ENCODE results near the gene METTL15. TPM values are rescaled to one million over a fixed set of nuclear protein-coding genes. Genes with fewer than 3 reads are reported as not detected.

The METTL15 gene
- total and polyA plus RNA-seq, 2 of the 8 experiments (the other 6 are each of a cell fraction or from before 2014, with no cell fraction given), result 5.4 to 10.5 TPM

DNA sequence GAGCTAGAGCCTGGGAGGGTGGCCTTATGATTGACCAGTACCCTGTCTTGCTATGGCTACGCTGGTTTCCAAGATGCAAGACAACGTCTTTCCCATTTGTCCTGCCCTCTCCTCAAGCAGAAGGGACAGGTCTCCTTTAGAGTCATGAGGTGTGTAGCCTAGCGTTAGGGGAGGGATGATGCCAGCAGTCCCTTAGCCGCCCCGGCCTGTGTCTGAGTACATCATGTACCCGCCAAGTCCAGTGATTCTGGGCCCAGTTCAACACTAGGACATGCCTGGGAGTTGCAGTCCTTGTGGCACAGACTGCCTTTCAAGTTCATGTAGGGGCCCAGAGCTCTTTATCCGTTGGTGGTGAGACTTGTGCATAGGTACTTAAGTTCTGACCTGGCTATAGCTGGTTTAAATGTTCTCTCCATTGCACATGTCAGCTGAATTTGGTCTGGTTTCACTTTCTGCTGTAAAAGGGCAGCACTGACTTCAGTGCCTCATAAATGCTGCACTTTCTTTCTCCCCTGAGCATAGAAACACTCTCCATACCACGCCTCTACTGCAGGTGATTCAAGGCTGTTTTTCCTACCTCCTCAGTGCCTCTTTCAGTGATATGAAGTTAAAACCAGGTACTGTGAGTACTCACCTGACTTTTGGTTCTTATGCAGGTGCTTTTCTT, 151.1 kb downstream of the METTL15 start:
- Histone ChIP-seq H2BK15ac (ENCODE audit: low read length) (no peak overlapping the region), H2AK5ac (ENCODE audit: low read depth, low read length) (no peak overlapping the region), H3K4ac (replicated peaks; ENCODE audit: insufficient read length, low read depth, low read length) (no peak overlapping the region), H3K23ac (ENCODE audit: insufficient read length) (no peak overlapping the region), H2BK5ac (ENCODE audit: low read depth, low read length) (no peak overlapping the region), H3K9ac (replicated peaks in 1 of 4; ENCODE audit: extremely low read depth in 1 of 4, low read depth in 3 of 4, low read length in 3 of 4) (no peak overlapping the region), H3K56ac (replicated peaks; ENCODE audit: insufficient read length, low read depth, low read length) (no peak overlapping the region), H4K20me1 (replicated peaks in 1 of 2; ENCODE audit: control insufficient read depth in 1 of 2, insufficient read depth in 2 of 2, low read length in 2 of 2) (peaks cover 0 to 3% of the 10 kb centered on the region in 2 experiments), H3K4me2 (ENCODE audit: insufficient read depth in 1 of 2, low read depth in 2 of 2, low read length in 2 of 2) (no peak overlapping the region), H3K79me1 (ENCODE audit: low read depth, low read length) (no peaks in the 10 kb centered on the region), H3K4me3 (ENCODE audit: extremely low read depth in 1 of 4, insufficient read depth in 2 of 4, low read depth in 3 of 4, low read length in 4 of 4) (no peak overlapping the region), H3K79me2 (ENCODE audit: control insufficient read depth in 1 of 2, insufficient read depth in 2 of 2, low read length in 2 of 2) (no peaks in the 10 kb centered on the region), H4K5ac (ENCODE audit: insufficient read length, low read depth, low read length) (no peak overlapping the region), H4K8ac (ENCODE audit: extremely low read depth, insufficient read depth, low read length) (no peak overlapping the region), H3K4me1 (replicated peaks in 1 of 4; ENCODE audit: control insufficient read depth in 3 of 4, insufficient read depth in 4 of 4, low read length in 3 of 4) (no peaks in the 10 kb centered on the region), H4K91ac (replicated peaks; ENCODE audit: insufficient read length, low read length) (no peak overlapping the region), H3K23me2 (ENCODE audit: low read depth, low read length) (0 out of 2 replicates have a peak, but pooled peaks cover 2% of the 10 kb centered on the region), H3K9me3 (ENCODE audit: insufficient read depth in 2 of 2, low read depth in 1 of 2, low read length in 1 of 2) (no peaks in the 10 kb centered on the region), H2AFZ (ENCODE audit: low read length) (no peak overlapping the region), H3K14ac (ENCODE audit: insufficient read length) (no peak overlapping the region), H2BK20ac (ENCODE audit: low read length) (no peak overlapping the region), H3K18ac (ENCODE audit: extremely low read depth, low read length) (no peak overlapping the region), H2BK12ac (ENCODE audit: low read depth, low read length) (no peak overlapping the region), H3K27me3 (replicated peaks in 1 of 4; ENCODE audit: control insufficient read depth in 3 of 4, extremely low read depth in 1 of 4, insufficient read depth in 3 of 4, low read length in 3 of 4) (no peaks in the 10 kb centered on the region), H3K36me3 (ENCODE audit: control insufficient read depth in 2 of 4, insufficient read depth in 4 of 4, low read length in 3 of 4) (no peaks in the 10 kb centered on the region), H3K27ac (ENCODE audit: low read depth, low read length) (no peak overlapping the region), H2BK120ac (replicated peaks; ENCODE audit: low read depth, low read length) (no peak overlapping the region)
- DNase-seq (ENCODE audit: low read depth in 1 of 2, low spot score in 2 of 2) (no peak), FAIRE-seq (no peak)
- CTCF ChIA-PET (ENCODE audit: partially characterized antibody), result interaction anchor here (0.6 to 1.2 kb wide), 2 partner anchors 15 to 547 kb away, joined by 3 read pairs; no protein-coding TSS in a partner anchor
- POLR2A ChIA-PET (ENCODE audit: partially characterized antibody), result no interaction called here
- WGBS, 2 experiments (ENCODE audit: extremely low coverage in 1 of 2, insufficient coverage in 1 of 2, insufficient read length in 1 of 2, insufficient replicate concordance in 2 of 2, low coverage in 1 of 2, low lambda C conversion rate in 2 of 2, missing lambda C conversion rate in 1 of 2), result 78% methylated on average over 8 of the region's 8 CpGs; no CpG with 5 or more reads in 1 of the 2 experiments
- no peak for TF ChIP-seq GABPA (IDR thresholded peaks at IDR 0.05; ENCODE audit: borderline replicate concordance, insufficient read depth, low read length)
- no peak for TF ChIP-seq CTBP2 (IDR thresholded peaks at IDR 0.05; ENCODE audit: borderline replicate concordance, insufficient read depth, insufficient read length, low read length)
